Mesodermal cell (in vitro differentiated cells): Measurements from ENCODE around the gene BCL2L2. TPM values are rescaled to one million over a fixed set of nuclear protein-coding genes. Genes with fewer than 3 reads are reported as not detected.
"Not testable (repeated sequence)": the region's sequence is repeated elsewhere in the genome, so short reads cannot be mapped to it uniquely, and the experiment has no call there.

ENCODE experiments used
- H3K27ac ChIP-seq: 2 replicates; pipeline ENCODE4 v1.7.0; 2013; ENCODE audit warnings: mild to moderate bottlenecking, low read depth, low read length, moderate library complexity; ENCODE audit not compliant: severe bottlenecking
- H3K36me3 ChIP-seq: 2 replicates; pipeline ENCODE4 v1.7.1; 2013; ENCODE audit warnings: mild to moderate bottlenecking, low read length, moderate library complexity; ENCODE audit not compliant: control insufficient read depth, insufficient read depth
- H3K4me1 ChIP-seq: one replicate; pipeline ENCODE4 v1.7.1; 2013; ENCODE audit warnings: mild to moderate bottlenecking, low read length; ENCODE audit not compliant: insufficient read depth, control insufficient read depth, poor library complexity, severe bottlenecking
- H3K4me3 ChIP-seq: 2 replicates; pipeline ENCODE4 v1.7.0; 2013; ENCODE audit warnings: low read length, control low read depth, mild to moderate bottlenecking; ENCODE audit not compliant: insufficient read depth, poor library complexity, severe bottlenecking; ENCODE audit errors: extremely low read depth
- H3K9me3 ChIP-seq: 2 replicates; pipeline ENCODE4 v1.7.1; 2013; ENCODE audit warnings: mild to moderate bottlenecking, low read length, moderate library complexity; ENCODE audit not compliant: control insufficient read depth
- WGBS, 2 experiments: methylation state at CpG; one replicate each; pipeline ENCODE4 v1.1.5; 2013; ENCODE audit warnings: missing lambda C conversion rate in 2 of 2; ENCODE audit not compliant: insufficient coverage in 2 of 2; 5-methylcytosine and 5-hydroxymethylcytosine counted together
- polyA plus RNA-seq, 2 experiments: library from polyadenylated mRNA; stranded (reverse); fragments of 50-300 nt; gene quantifications; one replicate each; pipeline ENCODE4 v1.2.3, GENCODE V29; 2013

BCL2L2 gene, protein sequence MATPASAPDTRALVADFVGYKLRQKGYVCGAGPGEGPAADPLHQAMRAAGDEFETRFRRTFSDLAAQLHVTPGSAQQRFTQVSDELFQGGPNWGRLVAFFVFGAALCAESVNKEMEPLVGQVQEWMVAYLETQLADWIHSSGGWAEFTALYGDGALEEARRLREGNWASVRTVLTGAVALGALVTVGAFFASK
- 15.9 TPM for polyA plus RNA-seq (2013, experiment 1 of 2)
- polyA plus RNA-seq (2013, experiment 2 of 2) = 15.4 TPM

DNA sequence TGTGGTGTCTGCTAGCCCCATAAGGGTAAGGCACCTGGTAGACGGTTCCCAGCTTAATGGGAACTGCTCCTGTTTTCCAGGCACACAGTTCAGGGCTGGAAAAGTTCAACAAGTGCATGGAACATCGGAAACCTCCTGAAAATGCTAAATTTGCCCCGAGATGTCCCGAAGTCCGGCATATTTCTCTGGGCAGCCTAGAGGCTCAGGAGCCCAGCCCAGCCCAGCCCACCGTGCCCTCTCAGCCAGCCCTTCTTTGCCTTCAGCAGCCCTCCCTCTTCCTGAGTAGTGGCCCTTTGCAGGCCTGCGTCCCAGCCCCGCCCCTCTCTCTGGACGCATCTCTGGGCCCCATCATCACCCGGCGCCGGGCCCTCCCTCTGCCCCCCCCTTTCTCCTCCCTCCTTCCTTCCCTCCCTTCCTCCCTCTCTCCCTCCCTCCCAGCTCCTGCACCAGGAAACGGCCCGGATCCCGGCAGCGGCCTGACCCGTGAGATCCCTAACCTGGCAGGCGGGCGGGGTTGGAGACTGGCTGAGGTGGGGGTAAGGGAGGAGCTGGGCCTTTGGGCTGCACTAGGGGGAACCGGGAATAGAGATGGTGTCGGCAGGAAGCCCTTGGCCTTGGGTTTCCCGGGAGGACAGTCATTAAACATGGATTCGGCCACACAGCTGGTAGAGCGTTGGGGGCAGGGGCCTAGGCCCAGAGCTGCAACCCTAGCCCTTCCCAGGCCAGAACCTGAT lies at the start of gene BCL2L2:
Gene BCL2L2 (plus strand): TSS at position 422 of the 734 bp plus-strand sequence. CDS start 935 bp downstream, outside the sequence.
- WGBS, 2 experiments = 1 to 2% methylated on average over 19 to 23 of the region's 24 CpGs

DNA sequence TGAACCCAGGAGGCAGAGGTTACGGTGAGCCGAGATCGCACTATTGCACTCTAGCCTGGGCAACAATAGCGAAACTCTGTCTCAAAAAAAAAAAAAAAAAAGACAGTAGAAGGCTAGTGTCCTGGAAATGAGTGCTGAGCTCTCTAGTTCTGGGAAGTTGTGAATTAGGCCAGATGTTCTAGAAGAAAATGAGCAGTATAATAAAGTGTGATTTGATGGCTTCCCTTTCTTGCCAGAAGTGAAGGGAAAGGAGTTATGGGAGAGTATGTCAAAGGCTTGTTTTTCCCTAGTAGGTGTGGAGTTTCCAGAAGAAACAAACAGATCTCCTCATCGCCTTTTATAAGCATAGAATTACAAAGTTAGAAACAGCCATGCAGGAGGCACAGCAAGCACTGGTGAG lies 48.4 kb upstream of the BCL2L2 start:
- 87 to 98% methylated on average over 4 to 5 of the region's 5 CpGs for WGBS, 2 experiments
- no peaks in the 10 kb centered on the region for H3K4me1 ChIP-seq
- H3K9me3 ChIP-seq = peaks cover 4% of the 10 kb centered on the region
- no peaks in the 10 kb centered on the region for H3K36me3 ChIP-seq
- no peak overlapping the region for H3K27ac ChIP-seq
- H3K4me3 ChIP-seq = no peak overlapping the region

More for the DNA sequence above, at the start of gene BCL2L2:
- Histone ChIP-seq H3K36me3 (peaks cover 40% of the 10 kb centered on the region), H3K9me3 (no peaks in the 10 kb centered on the region), H3K27ac (peak within 1 kb of the TSS; percentile 72), H3K4me3 (peak within 1 kb of the TSS; percentile 86), H3K4me1 (peaks cover 14% of the 10 kb centered on the region)

DNA sequence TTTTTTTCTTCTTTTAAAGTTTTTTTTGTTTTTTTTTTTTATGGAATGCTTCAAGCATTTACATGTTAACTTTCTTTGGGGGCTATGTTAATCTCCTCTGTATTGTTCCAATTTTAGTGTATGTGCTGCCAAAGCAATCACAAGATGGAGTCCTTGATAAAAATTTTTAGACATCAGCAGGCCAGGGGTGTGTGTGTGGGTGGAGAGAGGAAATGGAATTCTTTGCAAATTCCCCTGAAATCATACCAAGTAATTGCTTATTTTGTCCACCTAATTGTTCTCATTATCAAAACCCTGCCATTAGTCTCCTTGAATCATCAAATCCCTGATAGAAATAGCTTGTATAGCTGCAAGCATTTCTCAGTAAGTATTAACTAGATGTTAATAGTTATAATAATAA lies 47.2 kb upstream of the BCL2L2 start:
- H3K9me3 ChIP-seq = peaks cover 4% of the 10 kb centered on the region
- H3K4me1 ChIP-seq = no peaks in the 10 kb centered on the region
- no peaks in the 10 kb centered on the region for H3K36me3 ChIP-seq
- no peak overlapping the region for H3K4me3 ChIP-seq
- no peak overlapping the region for H3K27ac ChIP-seq

DNA sequence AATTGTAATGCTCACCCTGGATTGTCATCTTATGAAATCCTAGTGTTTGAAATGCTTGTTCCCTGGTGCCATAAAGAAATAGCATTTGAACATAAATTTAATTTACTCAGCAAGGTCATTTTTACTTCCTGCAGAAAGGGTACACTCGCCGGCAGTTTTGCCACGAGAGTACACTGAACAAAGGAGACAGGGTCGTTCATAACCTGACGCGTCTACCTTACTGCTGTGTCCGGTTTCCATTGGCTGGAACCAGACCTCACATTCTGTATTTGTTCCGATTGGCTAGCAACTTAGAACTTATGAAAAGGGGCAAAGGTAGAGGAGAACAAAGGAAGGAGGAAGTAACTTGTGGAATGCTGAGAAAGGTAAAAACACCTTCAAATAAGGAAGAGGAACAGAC lies 45.8 kb upstream of the BCL2L2 start:
- not testable (repeated sequence) for H3K36me3 ChIP-seq, H3K9me3 ChIP-seq, H3K4me3 ChIP-seq, H3K4me1 ChIP-seq, H3K27ac ChIP-seq
- WGBS, 2 experiments = 90 to 96% methylated on average over 4 to 8 of the region's 8 CpGs

DNA sequence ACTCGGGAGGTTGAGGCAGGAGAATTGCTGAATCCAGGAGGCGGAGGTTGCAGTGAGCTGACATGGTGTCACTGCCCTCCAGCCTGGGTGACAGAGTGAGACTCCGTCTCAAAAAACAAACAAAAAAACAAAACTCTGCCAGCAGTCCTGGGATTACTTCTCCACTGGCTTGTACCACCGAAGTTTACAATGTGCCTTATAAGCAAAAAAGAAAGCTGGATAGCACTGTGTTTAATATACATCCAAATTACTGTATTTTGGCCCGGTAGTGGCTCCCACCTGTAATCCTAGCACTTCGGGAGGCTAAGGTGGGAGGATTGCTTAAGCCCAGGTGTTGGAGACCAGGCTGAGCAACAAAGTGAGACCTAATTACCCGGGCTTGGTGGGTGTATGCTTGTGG lies 37.4 kb upstream of the BCL2L2 start:
- no peaks in the 10 kb centered on the region for H3K4me1 ChIP-seq
- H3K4me3 ChIP-seq = no peak overlapping the region
- no peaks in the 10 kb centered on the region for H3K9me3 ChIP-seq
- H3K36me3 ChIP-seq = no peaks in the 10 kb centered on the region
- WGBS, 2 experiments = 95 to 97% methylated on average over 3 of the region's 7 CpGs
- no peak overlapping the region for H3K27ac ChIP-seq

DNA sequence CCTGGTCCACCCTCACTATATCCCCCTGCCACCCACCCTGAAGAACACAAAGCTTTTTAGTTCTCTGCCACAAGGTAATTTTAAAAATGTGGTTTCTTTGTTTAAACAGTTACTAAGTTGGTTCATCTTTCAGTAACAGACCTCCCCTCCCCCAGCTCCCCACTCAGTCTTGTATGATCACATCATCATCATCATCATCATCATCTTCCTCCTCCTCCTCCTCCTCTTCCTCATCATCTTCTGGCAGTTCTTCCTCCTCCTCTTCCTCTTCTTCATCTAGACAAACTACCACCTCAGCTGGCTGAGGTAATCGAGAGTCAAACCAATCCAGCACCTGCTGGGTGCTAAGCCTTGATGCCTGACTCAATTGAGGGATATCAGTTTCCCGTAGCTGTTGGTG lies 31.2 kb upstream of the BCL2L2 start:
- H3K4me1 ChIP-seq = no peaks in the 10 kb centered on the region
- H3K36me3 ChIP-seq = peaks cover 24% of the 10 kb centered on the region
- peaks cover 3% of the 10 kb centered on the region for H3K9me3 ChIP-seq
- WGBS, 2 experiments = 79 to 90% methylated on average over 2 of the region's 2 CpGs
- H3K4me3 ChIP-seq = no peak overlapping the region
- H3K27ac ChIP-seq = no peak overlapping the region

DNA sequence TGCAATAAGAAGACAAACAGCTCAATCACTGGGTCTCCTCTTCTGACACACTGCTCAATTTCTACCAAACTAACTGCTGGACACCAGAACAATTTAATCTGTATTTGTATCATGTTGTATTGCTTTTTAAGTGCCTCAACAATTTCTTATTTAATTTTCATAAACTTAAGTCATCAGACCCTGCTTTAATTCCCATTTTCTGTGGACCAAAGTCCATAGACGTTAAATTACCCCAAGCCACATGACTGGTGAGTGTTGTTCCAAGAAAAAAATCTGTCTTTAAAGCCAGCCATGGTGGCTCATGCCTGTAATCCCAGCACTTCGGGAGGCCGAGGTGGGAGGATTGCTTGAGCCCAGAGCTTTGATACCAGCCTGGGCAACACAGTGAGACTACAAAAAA lies 29.4 kb upstream of the BCL2L2 start:
- H3K9me3 ChIP-seq = peaks cover 3% of the 10 kb centered on the region
- peaks cover 31% of the 10 kb centered on the region for H3K36me3 ChIP-seq
- WGBS, 2 experiments = 90 to 98% methylated on average over 2 to 3 of the region's 3 CpGs
- H3K4me3 ChIP-seq = no peak overlapping the region
- no peaks in the 10 kb centered on the region for H3K4me1 ChIP-seq
- H3K27ac ChIP-seq = no peak overlapping the region

DNA sequence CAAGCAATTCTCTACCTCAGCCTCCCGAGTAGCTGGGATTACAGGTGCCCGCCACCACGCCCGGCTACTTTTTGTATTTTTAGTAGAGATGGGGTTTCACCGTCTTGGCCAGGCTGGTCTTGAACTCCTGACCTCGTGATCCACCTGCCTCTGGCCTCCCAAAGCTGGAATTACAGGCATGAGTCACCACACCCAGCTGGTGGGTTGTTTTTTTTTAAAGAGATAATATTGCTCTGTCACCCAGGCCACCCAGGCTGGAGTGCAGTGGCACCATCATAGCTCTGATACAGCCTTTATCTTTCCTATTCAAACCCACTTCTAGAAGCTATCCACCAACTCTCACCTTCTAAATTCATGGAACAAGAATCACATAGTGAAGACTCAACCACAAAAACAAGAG lies 28.7 kb upstream of the BCL2L2 start:
- not testable (repeated sequence) for H3K9me3 ChIP-seq, H3K4me3 ChIP-seq, H3K4me1 ChIP-seq, H3K27ac ChIP-seq
- peaks cover 31% of the 10 kb centered on the region for H3K36me3 ChIP-seq
- WGBS, 2 experiments = 97 to 100% methylated on average over 2 to 6 of the region's 6 CpGs

DNA sequence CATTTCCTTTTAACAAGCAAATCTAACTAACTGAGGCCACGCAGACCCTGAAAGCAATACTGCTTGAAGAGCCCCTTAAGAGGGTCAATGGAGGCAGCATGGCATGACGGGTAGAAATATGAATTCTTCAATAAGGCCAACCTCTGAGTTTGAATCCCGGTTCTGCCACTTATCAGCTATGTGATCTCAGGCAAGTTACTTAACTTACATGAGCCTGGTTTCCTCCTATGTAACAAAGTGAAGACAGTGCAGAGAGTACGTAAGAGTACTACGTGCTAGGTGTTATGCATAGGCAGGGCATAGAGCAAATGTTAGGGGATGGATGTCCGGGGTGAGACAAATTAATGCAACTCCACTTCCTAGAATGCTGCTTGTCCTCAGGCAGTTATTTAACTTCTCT lies 25.4 kb upstream of the BCL2L2 start:
- Histone ChIP-seq H3K4me3 (no peak overlapping the region), H3K27ac (no peak overlapping the region), H3K9me3 (peaks cover 3% of the 10 kb centered on the region), H3K4me1 (no peaks in the 10 kb centered on the region), H3K36me3 (peaks cover 22% of the 10 kb centered on the region)
- WGBS, 2 experiments = 96 to 97% methylated on average over 5 to 6 of the region's 6 CpGs

DNA sequence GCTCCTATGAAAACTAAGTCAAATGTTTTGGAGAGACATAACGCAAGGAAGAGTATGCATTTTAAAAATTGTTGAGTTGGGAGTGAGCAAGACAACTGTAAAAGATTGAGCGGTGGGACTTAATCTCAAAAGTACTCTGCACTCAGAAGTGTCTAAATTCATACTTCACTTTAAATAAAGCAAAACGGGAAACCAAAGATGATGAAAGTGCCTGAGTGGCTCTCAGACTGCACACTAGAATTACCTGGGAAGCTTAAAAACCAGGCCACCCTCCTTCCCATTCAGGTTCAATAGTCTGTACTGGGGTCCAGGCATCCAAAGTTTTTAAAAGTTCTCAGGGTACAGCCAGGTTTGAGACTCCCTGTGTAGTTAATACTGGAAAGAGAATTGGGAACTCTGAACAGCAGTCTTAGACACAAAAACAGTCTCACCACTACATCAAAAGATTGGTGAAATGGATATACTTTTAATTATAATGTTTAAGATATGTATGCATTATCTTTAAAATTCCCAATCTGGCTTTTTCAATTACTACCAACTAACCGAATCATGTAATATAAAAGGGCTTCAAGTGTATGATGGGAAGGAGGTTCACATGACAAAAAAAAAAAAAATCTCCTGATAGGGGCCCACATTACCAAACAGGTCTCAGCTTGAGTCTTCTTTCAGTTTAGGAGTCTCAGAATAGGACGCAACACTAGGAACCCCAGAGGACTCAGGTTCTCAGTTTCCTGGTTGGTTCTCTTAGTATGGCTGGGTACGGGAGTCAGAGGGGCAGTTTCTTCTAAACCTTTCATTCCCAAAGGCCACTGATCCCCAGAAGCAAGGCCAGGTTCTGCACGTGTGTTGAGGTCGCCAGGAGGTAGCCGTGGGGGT lies 21.7 kb upstream of the BCL2L2 start:
- Histone ChIP-seq H3K4me3 (peak overlapping the region; percentile 74), H3K36me3 (peaks cover 12% of the 10 kb centered on the region), H3K27ac (no peak overlapping the region), H3K9me3 (no peaks in the 10 kb centered on the region), H3K4me1 (peaks cover 4% of the 10 kb centered on the region)
- 83 to 100% methylated on average over 2 to 3 of the region's 9 CpGs for WGBS, 2 experiments
